ENCODE measurements around the gene TNKS1BP1. TPM values are rescaled to one million over a fixed set of nuclear protein-coding genes. Genes with fewer than 3 reads are reported as not detected.

The TNKS1BP1 gene
- total and polyA plus RNA-seq, 9 of the 15 experiments (the other 6 are each of a cell fraction or from before 2014, with no cell fraction given), result 1.1 to 47.2 (median 10.9) TPM

DNA sequence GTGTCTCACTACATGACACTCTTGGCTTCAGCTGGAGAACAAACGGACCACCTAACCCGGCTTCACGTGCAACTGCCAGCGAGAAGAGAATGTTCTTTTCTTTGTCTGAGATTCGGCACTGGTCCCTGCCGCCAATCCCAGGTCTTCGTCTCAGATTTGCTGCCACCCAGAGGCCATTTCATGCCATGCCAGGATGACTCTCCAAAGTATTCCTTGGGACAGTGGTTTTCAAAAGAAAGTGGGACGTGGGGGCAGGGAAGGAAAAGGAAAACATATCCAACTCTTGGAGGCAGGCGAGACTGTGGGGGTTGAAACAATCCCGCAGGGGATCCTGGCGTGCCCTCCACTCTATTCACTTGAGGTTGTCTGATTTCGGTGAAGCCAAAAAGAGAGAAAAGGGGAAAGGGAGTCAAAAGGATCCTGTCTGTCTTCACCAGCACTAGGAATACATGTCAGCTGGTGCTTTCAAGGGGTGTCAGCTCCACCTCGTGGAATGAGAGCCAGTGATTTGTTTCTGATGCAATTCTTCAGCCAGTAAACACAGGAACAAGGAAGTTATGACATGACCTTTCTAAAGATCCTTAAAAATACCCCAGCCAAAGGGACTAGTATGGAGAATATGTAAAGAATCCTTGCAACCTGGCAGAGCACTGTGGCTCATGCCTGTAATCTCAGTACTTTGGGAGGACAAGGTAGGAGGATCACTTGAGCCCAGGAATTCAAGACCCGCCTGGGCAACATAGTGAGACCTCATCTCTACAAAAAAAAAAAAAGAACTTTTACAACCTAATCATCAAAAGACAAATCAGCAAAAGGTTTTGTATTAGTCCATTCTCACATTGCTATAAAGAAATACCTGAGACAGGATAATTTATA is 46.7 kb downstream of the TNKS1BP1 start (continued):
- no peak for TF ChIP-seq DNMT1 (IDR thresholded peaks at IDR 0.05)
- no peak for TF ChIP-seq ZNF785 (CRISPR knock-in tag; IDR thresholded peaks at IDR 0.05)
- TF ChIP-seq MAFG (tag; conservative IDR thresholded peaks at IDR 0.05), result 0 out of 2 replicates have a peak, but pooled peaks have one; percentile 12
- no peak for TF ChIP-seq TSC22D4 (tag; IDR thresholded peaks at IDR 0.05)
- no peak for TF ChIP-seq SRSF1 (IDR thresholded peaks at IDR 0.05; ENCODE audit: low read depth, low read length)
- 0 out of 4 replicates have a peak, but pooled peaks of 1 of the 2 experiments have one; percentile 2 for TF ChIP-seq TEAD1 (CRISPR knock-in tag; IDR thresholded peaks at IDR 0.05)
- no peak for TF ChIP-seq SAFB2 (IDR thresholded peaks at IDR 0.05; ENCODE audit: borderline replicate concordance, low read depth, low read length, severe bottlenecking)
- no peak for TF ChIP-seq HDAC3 (IDR thresholded peaks at IDR 0.05; ENCODE audit: borderline replicate concordance, partially characterized antibody)
- TF ChIP-seq RCOR1 (IDR thresholded peaks at IDR 0.05; ENCODE audit: borderline replicate concordance in 1 of 2, low read depth in 2 of 2, low read length in 2 of 2), result peak in 1 of 2 experiments; percentile 67; a peak in 2 of 4 replicates
- no peak for TF ChIP-seq WHSC1 (IDR thresholded peaks at IDR 0.05; ENCODE audit: low read length)
- TF ChIP-seq E2F1 (CRISPR knock-in tag; IDR thresholded peaks at IDR 0.05), result 0 out of 2 replicates have a peak, but pooled peaks have one; percentile 29
- TF ChIP-seq, protein P1, sequence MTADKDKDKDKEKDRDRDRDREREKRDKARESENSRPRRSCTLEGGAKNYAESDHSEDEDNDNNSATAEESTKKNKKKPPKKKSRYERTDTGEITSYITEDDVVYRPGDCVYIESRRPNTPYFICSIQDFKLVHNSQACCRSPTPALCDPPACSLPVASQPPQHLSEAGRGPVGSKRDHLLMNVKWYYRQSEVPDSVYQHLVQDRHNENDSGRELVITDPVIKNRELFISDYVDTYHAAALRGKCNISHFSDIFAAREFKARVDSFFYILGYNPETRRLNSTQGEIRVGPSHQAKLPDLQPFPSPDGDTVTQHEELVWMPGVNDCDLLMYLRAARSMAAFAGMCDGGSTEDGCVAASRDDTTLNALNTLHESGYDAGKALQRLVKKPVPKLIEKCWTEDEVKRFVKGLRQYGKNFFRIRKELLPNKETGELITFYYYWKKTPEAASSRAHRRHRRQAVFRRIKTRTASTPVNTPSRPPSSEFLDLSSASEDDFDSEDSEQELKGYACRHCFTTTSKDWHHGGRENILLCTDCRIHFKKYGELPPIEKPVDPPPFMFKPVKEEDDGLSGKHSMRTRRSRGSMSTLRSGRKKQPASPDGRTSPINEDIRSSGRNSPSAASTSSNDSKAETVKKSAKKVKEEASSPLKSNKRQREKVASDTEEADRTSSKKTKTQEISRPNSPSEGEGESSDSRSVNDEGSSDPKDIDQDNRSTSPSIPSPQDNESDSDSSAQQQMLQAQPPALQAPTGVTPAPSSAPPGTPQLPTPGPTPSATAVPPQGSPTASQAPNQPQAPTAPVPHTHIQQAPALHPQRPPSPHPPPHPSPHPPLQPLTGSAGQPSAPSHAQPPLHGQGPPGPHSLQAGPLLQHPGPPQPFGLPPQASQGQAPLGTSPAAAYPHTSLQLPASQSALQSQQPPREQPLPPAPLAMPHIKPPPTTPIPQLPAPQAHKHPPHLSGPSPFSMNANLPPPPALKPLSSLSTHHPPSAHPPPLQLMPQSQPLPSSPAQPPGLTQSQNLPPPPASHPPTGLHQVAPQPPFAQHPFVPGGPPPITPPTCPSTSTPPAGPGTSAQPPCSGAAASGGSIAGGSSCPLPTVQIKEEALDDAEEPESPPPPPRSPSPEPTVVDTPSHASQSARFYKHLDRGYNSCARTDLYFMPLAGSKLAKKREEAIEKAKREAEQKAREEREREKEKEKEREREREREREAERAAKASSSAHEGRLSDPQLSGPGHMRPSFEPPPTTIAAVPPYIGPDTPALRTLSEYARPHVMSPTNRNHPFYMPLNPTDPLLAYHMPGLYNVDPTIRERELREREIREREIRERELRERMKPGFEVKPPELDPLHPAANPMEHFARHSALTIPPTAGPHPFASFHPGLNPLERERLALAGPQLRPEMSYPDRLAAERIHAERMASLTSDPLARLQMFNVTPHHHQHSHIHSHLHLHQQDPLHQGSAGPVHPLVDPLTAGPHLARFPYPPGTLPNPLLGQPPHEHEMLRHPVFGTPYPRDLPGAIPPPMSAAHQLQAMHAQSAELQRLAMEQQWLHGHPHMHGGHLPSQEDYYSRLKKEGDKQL (CRISPR knock-in tag; IDR thresholded peaks at IDR 0.05; ENCODE audit: borderline replicate concordance), result no peak
- TF ChIP-seq HNRNPLL (IDR thresholded peaks at IDR 0.05; ENCODE audit: low read depth, low read length, poor library complexity, severe bottlenecking), result no peak
- no peak for TF ChIP-seq RHOXF2B (CRISPR knock-in tag; conservative IDR thresholded peaks at IDR 0.05)

Data from K562 (cell line).